ENCODE results near the gene MARK2.

- TF ChIP-seq CTCF (conservative IDR thresholded peaks at IDR 0.05 in 1 of 2, IDR thresholded peaks at IDR 0.05 in 1 of 2; ENCODE audit: low read depth in 1 of 2, low read length in 2 of 2), result no peak
- TF ChIP-seq EZH2 (IDR thresholded peaks at IDR 0.05; ENCODE audit: low read length, missing control alignments), result no peak
These were observed 68.2 kb downstream of the MARK2 start for GRCh38 chr11:63907063-63907462.
